GM18867 (cell line): ENCODE data around the gene TK2.

Experiments used
- ATAC-seq: cut with Tn5 transposase; IDR thresholded peaks from one replicate; pipeline ENCODE4 v1.9.1; 2021; ENCODE audit warnings: mild to moderate bottlenecking, moderate library complexity; ENCODE audit not compliant: unreplicated experiment

Gene TK2

DNA sequence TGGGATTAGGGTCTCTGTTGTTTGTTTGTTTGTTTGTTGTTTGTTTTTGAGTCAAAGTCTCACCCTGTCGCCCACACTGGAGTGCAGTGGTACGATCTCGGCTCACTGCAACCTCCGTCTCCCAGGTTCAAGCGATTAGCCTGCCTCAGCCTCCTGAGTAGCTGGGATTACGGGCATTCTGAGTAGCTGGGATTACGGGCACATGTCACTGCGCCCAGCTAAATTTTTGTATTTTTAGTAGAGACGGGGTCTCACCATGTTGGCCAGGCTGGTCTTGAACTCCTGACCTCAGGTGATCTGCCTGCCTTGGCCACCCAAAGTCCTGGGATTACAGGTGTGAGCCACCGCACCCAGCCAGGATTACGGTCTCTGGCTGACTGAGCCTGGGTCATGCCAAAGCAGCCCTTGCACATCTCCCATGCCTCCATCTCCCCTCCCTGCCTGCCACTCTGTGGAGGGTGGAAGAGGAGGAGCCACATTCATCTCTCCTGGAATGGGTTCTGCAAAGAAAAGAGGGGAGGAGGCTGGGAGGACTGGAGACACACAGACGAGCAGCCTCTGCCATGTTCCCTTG is 63.6 kb downstream of the TK2 start:
- no peak for ATAC-seq

DNA sequence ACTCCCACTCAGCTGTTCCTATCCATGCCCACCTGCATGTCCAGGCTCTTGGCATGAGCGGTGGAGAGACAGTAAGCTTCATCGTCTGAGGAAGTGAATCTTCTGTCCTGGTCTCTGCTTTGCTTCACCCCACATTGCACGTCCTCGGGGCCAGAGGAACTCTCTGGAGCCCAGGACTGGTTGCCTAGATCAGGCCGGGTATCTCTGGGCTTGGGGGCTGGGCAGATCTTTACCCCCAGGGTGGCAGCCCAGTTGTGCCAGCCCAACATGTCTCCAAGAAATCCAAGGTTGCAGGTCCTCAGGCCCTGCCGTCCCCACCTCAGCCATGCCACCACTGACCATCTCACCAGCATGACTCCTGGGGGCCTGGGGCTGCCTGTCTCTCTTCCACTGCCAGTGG is 64.5 kb downstream of the TK2 start:
- ATAC-seq: no peak

DNA sequence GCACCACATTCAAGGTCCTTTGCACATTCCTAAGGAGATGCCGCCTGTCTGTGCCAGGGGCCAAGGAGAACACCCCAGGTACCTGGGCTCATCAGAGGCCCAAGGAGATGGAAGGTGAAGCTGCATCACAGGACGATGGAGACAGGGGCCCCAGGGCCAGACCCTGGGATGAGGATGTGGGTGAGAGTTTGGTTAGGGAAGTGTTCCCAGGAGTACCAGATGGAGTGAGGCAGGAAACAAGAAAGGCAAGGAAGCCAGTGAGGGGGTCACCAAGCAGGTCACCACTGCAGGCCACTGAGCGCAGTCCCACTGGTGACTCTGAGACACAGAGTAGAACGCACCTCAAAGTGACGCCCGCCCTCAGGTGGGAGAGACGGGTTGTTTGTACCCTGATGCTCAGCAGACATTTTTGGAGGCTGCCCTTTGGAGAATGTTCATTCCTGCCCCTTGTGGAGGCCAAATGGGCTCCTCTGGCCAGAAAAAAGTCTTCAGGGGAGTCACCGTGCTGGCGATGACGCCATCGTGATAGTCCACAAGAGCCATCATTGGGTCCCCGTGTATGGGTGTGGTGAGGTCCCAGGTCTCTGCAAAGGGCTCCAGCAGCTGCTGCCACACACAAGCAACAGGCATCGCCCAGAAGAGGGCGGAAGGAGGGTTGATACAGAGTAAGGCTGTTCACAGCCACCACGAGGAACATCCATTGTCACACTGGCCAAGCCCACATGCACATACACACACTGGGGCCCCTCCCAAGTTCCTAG is 65.3 kb downstream of the TK2 start:
- no peak for ATAC-seq

- peak; percentile 58 for ATAC-seq
Observed at GRCh38 chr16:66483689-66484452, 66.1 kb downstream of the TK2 start.

DNA sequence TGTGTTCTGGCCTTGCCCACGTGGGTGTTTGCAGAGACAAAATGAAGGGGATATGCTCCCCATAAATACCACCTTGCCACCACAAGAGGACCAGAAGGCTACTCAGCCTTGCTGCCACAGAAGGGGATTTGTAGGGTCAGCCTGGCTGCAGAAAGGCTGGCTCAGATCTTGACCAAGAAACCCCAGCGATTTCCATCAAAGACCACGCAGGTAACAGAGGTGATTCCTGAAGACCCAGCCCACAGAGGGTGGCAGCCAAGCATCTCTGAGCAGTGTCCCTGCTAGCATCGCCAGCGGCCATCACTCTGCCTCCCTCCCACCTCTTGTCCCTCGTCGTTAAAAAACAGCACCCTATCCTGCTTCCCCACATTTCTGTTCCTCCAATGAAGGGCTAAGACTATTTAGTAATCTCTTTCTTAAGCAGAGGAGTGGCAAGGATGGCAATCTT is 68.0 kb downstream of the TK2 start:
- no peak for ATAC-seq

GRCh38 chr16:66481081-66481942 is 68.6 kb downstream of the TK2 start:
- ATAC-seq: no peak

- ATAC-seq: no peak
Observed at GRCh38 chr16:66480265-66481080, 69.4 kb downstream of the TK2 start.

DNA sequence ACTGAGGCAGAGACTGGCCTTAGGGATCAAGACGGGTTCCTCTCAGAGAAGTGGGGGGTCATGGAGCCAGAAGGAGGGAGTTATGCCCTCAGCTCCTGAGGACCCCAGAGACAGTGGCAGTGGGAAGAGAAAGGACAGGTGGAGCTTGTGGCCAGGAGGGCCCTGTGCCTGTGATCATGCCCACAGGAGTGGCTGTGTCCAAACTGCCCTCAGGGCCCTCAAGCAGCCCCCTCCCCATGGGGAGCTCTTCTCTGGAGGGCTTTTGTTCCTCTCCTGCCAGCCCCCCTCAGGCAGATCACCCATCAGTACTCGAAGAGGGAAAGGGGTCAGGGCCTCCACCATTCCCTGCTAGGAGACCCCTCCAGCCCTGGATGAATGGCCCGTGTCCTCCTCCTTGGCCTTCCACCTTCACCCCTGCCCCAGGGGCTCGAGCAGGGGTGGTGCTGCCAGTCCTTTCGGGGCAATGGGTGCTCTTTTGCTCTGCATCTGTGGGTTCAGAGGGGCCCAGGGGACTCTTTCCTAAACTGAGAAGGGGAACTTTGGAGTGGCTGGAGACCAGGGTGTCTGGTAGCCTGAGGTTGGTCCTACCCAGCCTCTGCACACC is 70.2 kb downstream of the TK2 start:
- ATAC-seq: no peak

DNA sequence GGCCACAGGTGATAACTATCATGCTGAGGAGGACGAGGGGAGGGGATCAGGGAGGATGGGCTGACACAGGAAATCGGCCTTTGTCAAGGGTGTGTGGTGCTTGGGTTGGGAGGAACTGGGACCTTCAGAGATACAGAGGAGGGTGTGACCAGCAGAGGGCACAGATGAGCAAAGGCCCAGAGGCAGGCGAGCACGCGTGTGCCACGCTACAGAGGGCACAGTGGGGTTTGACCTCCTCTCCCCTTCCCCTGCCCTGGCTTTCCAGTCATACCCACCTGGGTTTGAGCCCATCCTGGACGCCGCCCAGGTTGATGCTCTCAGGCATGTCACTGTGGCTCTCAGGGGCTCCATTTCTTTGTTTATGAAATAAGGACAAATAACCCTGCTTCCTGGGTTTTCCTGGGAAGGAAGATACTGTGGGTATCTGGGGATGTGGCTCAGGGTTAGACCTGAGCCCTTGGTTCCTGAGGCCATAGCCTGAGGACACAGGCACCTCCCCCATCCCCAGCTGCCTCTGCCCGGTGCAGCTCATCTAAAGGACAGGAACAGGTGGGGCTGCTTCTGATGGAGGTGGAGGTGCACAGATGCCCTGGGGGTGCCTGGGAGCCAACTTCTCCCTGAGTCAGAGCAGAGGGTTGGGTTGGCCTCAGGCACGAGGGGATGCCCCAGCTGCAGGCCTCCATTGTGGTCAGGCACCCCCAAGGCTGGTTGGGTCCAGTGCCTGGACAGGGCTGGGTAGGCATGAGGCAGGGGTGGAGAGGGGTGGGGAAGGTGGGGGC is 71.0 kb downstream of the TK2 start:
- ATAC-seq: peak; percentile 62

GRCh38 chr16:66477028-66477515 is 72.8 kb downstream of the TK2 start:
- no peak for ATAC-seq

- ATAC-seq: peak; percentile 39
Observed at GRCh38 chr16:66476328-66477027, 73.4 kb downstream of the TK2 start.

GRCh38 chr16:66475232-66475631 is 74.7 kb downstream of the TK2 start:
- ATAC-seq: no peak

DNA sequence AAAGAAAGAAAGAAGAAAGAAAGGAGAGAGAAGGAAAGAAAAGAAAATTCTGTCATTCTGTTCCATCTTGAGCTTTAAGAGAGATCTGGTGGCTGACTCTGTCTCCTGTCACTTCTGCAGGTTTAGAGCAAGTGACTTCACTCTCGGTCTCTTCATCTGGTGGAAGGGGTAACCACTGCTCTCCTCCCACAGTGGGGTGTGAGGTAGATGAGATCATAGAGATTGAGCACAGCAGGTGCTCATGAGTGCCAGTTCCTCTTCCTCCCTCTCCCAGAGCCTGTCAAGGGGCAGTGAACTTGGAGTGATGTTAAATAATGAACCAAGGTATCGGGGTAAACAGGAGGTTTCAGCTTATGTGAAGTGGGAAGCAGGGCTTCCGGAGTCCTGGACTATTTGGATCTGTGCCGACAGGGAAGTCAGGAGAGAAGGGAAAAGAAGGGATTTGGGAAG is 75.1 kb downstream of the TK2 start:
- peak; percentile 91 for ATAC-seq

DNA sequence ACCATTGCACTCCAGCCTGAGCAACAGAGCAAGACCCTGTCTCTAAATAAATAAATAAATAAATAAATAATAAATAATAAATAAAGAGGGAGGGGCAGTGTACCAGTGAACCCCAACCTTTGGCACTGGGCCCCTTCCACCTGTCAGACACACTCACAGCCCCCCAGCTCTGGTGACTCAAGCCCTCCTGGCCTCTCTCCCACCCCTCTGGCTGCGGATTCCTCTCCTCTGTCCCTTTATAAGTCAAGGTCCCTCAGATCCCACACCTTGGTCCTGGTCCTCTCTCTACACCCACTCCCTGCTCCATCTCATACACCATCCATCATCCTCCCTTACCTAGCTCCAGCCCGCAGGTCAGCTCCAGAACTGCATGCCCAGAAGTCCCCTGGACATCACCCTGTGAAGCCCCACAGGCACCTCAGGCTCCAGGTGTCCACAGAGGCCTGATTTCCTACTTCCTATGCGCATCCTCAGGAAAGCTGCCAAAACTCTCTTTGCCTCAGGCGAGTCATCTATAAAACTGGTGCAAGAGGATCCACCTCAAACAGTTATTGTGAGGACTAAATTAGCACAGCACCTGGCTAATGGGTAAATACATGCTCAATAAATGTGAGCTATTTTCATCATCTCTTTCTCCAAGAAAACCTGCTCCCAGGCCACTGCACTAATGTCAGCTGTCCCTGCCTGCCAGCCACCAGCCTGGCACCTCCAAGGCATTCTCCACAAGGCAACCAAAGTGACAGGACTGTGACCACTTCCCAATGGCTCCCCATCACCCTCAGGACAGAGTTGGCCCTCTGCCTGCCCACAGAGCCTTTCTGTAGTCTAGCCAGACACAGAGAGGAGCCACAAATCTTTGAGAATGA is 76.0 kb downstream of the TK2 start:
- no peak for ATAC-seq

DNA sequence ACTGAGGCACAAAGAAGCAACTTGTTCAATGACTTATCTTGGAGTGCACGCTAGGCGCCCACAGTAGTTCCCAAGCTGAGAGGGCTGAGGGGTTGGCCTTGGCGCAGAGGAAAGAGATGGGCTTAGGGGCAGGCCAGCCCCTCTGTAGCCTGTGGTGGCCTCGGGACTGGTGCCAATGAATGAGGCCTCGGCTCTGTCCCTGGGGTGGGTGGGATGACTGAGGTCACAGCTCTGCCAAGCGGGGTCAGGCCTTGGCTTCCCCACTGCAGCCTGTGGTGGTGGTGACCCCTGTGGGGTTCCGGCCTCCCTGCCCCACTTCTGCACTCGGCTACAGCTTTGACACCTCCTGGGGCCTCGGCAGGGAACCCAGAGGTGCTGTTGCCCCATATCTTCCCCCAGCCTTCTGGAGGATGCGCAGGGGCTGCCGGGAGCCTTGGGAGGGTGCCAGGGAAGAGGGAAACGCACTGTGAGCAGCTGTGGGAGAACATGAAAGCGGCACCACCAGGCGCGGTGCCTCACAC is 76.8 kb downstream of the TK2 start:
- no peak for ATAC-seq

DNA sequence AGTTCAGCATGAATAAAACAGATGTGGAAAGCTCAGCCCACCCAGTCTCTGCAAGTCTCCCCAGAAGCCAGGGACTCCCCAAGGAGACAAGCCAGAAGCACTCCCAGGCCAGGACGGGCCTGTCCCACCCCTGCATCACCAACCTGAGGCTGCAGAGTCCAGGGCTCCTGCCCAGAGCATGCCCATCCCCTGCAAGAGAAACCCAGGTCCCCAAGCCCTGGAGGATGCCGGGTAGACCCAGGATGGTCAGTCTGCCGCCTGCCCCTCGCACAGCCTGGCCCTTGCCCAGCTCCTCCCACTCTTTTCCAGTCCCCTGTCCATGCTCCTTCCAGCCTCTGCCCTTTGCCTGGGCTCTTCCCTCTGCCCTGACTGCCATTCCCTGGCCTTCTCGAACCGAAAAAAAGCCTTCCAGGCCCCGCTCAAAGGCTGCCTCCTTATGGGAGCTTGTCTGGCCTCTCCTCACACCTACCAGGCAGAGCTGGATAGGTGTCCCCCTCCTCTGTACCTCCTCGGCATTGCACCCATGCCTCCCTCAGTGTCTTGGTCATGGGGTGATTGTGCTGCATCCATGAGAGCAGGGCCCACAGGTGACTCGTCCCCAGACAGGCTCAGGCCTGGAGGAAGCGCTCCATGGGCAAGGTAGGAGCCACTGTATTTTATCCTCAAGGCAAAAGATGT is 78.1 kb downstream of the TK2 start:
- ATAC-seq: no peak
